SK-N-SH (cell line): ENCODE measurements around the gene GTF3C1. TPM values are rescaled to one million over a fixed set of nuclear protein-coding genes. Genes with fewer than 3 reads are reported as not detected.

Experiments used
- CTCF ChIA-PET: fragments of 300-600, 350-600 bp; formaldehyde crosslinking; extraction: SDS; loops from one replicate; lab custom pipeline; 2021; lab: Yijun Ruan, JAX
- POLR2A ChIA-PET: fragments of 350-600 bp; sonication (Branson Sonifier 250); formaldehyde crosslinking; extraction: SDS; loops from one replicate; lab custom pipeline; 2020; ENCODE audit warnings: antibody characterized with exemption, inconsistent platforms; lab: Yijun Ruan, JAX
- DNase-seq: peaks from one replicate; pipeline ENCODE4 v3.0.0; 2012
- H2AFZ ChIP-seq: fragments of 200-600 bp; sonication (generic); 2 replicates; pipeline ENCODE4 v1.8.1; 2016; ENCODE audit warnings: antibody characterized with exemption, mild to moderate bottlenecking, low read depth
- H3F3A ChIP-seq: fragments of 200-600 bp; sonication (generic); replicated peaks from 2 replicates; pipeline ENCODE3; 2016; ENCODE audit warnings: antibody characterized with exemption, mild to moderate bottlenecking; ENCODE audit not compliant: insufficient read depth
- H3K27ac ChIP-seq, 2 experiments: fragments of 200-500 bp in 1 of 2; fragments of 200-600 bp in 1 of 2; sonication (Bioruptor generic) in 1 of 2; sonication (generic), shearing (Covaris generic) in 1 of 2; 2 replicates each; pipeline versions ENCODE4 v1.5.1 to v1.6.1; 2014 to 2016; ENCODE audit warnings: low read depth in 2 of 2, inconsistent platforms in 1 of 2, low read length in 1 of 2, mild to moderate bottlenecking in 1 of 2, mixed read lengths in 1 of 2
- H3K27me3 ChIP-seq: fragments of 200-600 bp; sonication (generic), shearing (Covaris generic); 2 replicates; pipeline ENCODE4 v1.6.1; 2016; ENCODE audit warnings: mixed run types; ENCODE audit not compliant: insufficient read depth
- H3K36me3 ChIP-seq, 2 experiments: fragments of 200-500 bp in 1 of 2; fragments of 200-600 bp in 1 of 2; sonication (Bioruptor generic) in 1 of 2; sonication (generic) in 1 of 2; replicated peaks in 1 of 2; 2 replicates each; pipeline versions ENCODE3 to v1.5.1; 2014 to 2016; ENCODE audit warnings: low read length in 1 of 2, mild to moderate bottlenecking in 1 of 2; ENCODE audit not compliant: insufficient read depth in 2 of 2, control insufficient read depth in 1 of 2
- H3K4me1 ChIP-seq, 2 experiments: fragments of 200-500 bp in 1 of 2; fragments of 200-600 bp in 1 of 2; sonication (Bioruptor generic) in 1 of 2; sonication (generic), shearing (Covaris generic) in 1 of 2; 2 replicates each; pipeline versions ENCODE4 v1.5.1 to v1.6.1; 2014 to 2016; ENCODE audit warnings: low read depth in 1 of 2, low read length in 1 of 2, mixed run types in 1 of 2; ENCODE audit not compliant: insufficient read depth in 2 of 2, control insufficient read depth in 1 of 2
- H3K4me2 ChIP-seq: fragments of 200-600 bp; sonication (generic), shearing (Covaris generic); 2 replicates; pipeline ENCODE4 v1.6.1; 2017; ENCODE audit warnings: mixed run types
- H3K4me3 ChIP-seq, 2 experiments: fragments of 200-500 bp in 1 of 2; fragments of 200-600 bp in 1 of 2; sonication (Bioruptor generic) in 1 of 2; sonication (generic), shearing (Covaris generic) in 1 of 2; 2 replicates each; pipeline versions ENCODE4 v1.5.1 to v1.8.1; 2014 to 2016; ENCODE audit warnings: low read depth in 2 of 2, inconsistent platforms in 1 of 2, low read length in 1 of 2, mild to moderate bottlenecking in 1 of 2, mixed read lengths in 1 of 2, moderate library complexity in 1 of 2
- H3K79me2 ChIP-seq: fragments of 200-600 bp; sonication (generic); 2 replicates; pipeline ENCODE4 v1.8.1; 2017; ENCODE audit warnings: mild to moderate bottlenecking; ENCODE audit not compliant: insufficient read depth
- H3K9ac ChIP-seq: fragments of 200-600 bp; sonication (generic); 2 replicates; pipeline ENCODE4 v1.6.1; 2017; ENCODE audit warnings: mixed run types
- H3K9me2 ChIP-seq: fragments of 200-600 bp; sonication (generic); 2 replicates; pipeline ENCODE4 v1.6.1; 2017; ENCODE audit warnings: mixed run types
- H3K9me3 ChIP-seq: fragments of 200-600 bp; sonication (generic); 2 replicates; pipeline ENCODE4 v1.6.1; 2017; ENCODE audit warnings: mixed run types, mild to moderate bottlenecking, moderate library complexity
- H4K20me1 ChIP-seq: fragments of 200-600 bp; sonication (generic); 2 replicates; pipeline ENCODE4 v1.6.1; 2017; ENCODE audit warnings: mild to moderate bottlenecking, mixed run types; ENCODE audit not compliant: insufficient read depth
- ELF1 ChIP-seq: IDR thresholded peaks from 2 replicates; pipeline ENCODE4 v1.4.0; 2012
- EP300 ChIP-seq, 2 experiments: IDR thresholded peaks; 2 replicates each; pipeline versions ENCODE4 v1.4.0 to v1.6.1; 2012; ENCODE audit warnings: borderline replicate concordance in 1 of 2, low read depth in 1 of 2, low read length in 1 of 2
- FOXJ3 ChIP-seq: sonication (generic); formaldehyde crosslinking; IDR thresholded peaks from 2 replicates; pipeline ENCODE4 v1.5.1; 2020; ENCODE audit warnings: mild to moderate bottlenecking, missing genetic modification reagents
- MEF2A ChIP-seq: IDR thresholded peaks from 2 replicates; pipeline ENCODE4 v1.4.0; 2012; ENCODE audit warnings: low read depth, borderline replicate concordance
- NFIC ChIP-seq: IDR thresholded peaks from 2 replicates; pipeline ENCODE4 v1.4.0; 2012; ENCODE audit warnings: borderline replicate concordance
- NRF1 ChIP-seq: IDR thresholded peaks from 2 replicates; pipeline ENCODE4 v1.6.1; 2012; ENCODE audit warnings: low read depth, mild to moderate bottlenecking, low read length
- PBX3 ChIP-seq: IDR thresholded peaks from 2 replicates; pipeline ENCODE4; 2012
- SIN3A ChIP-seq: IDR thresholded peaks from 2 replicates; pipeline ENCODE4 v1.6.1; 2012; ENCODE audit warnings: low read depth, mild to moderate bottlenecking, low read length, moderate library complexity, borderline replicate concordance
- SMC3 ChIP-seq: IDR thresholded peaks from 2 replicates; pipeline ENCODE4 v1.6.1; 2012; ENCODE audit warnings: low read depth, low read length, improper control_type of control experiment
- TCF12 ChIP-seq: IDR thresholded peaks from 2 replicates; pipeline ENCODE4 v1.4.0; 2012
- USF1 ChIP-seq: IDR thresholded peaks from 2 replicates; pipeline ENCODE4 v1.4.0; 2012; ENCODE audit warnings: low read depth, borderline replicate concordance
- WGBS: methylation state at CpG from one replicate; pipeline ENCODE4 v1.1.6; 2017; ENCODE audit warnings: low lambda C conversion rate; 5-methylcytosine and 5-hydroxymethylcytosine counted together
- polyA plus RNA-seq, 3 experiments: library from polyadenylated mRNA; depleted of rRNA; stranded (reverse); fragments of >200 nt; gene quantifications; 2 replicates each; pipeline ENCODE4 v1.2.3, GENCODE V29; 2012

Gene GTF3C1
- polyA plus RNA-seq, 1 of the 3 experiments (the other 2 are of a cell fraction) = 47.2 TPM

- WGBS = 94% methylated on average over 4 of the region's 4 CpGs
- TF ChIP-seq FOXJ3 = no peak
- CTCF ChIA-PET = interaction anchor here (0.9 kb wide), 1 partner anchor 12 kb away, joined by 3 read pairs; no protein-coding TSS in a partner anchor
Measured at GRCh38 chr16:27528294-27528693, 21.4 kb downstream of the GTF3C1 start.

GRCh38 chr16:27526180-27526579 lies 23.5 kb downstream of the GTF3C1 start:
- CTCF ChIA-PET = interaction anchor here (1.6 kb wide), 1 partner anchor 23 kb away, joined by 4 read pairs; no protein-coding TSS in a partner anchor
- no peak overlapping the region for H3K4me2 ChIP-seq

More at GRCh38 chr16:27528294-27528693, 21.4 kb downstream of the GTF3C1 start:
- Histone ChIP-seq H3K27me3 (no peaks in the 10 kb centered on the region), H3K4me1 (no peaks in the 10 kb centered on the region), H3K79me2 (no peaks in the 10 kb centered on the region), H3K27ac (no peak overlapping the region), H2AFZ (no peak overlapping the region), H3K9me2 (no peaks in the 10 kb centered on the region), H3F3A (peaks cover 4% of the 10 kb centered on the region), H3K9ac (no peak overlapping the region), H4K20me1 (0 out of 2 replicates have a peak, but pooled peaks cover 4% of the 10 kb centered on the region), H3K4me3 (no peak overlapping the region), H3K9me3 (no peaks in the 10 kb centered on the region), H3K4me2 (no peak overlapping the region), H3K36me3 (peaks cover 49 to 81% of the 10 kb centered on the region in 2 experiments)
- DNase-seq = no peak
- POLR2A ChIA-PET = no interaction called here

GRCh38 chr16:27522173-27522707 lies 27.5 kb downstream of the GTF3C1 start:
- TF ChIP-seq ELF1 (no peak), EP300 (IDR thresholded peaks at IDR 0.05; ENCODE audit: borderline replicate concordance in 1 of 2, low read depth in 1 of 2, low read length in 1 of 2) (no peak), SMC3 (no peak), USF1 (no peak), SIN3A (no peak), NRF1 (no peak), FOXJ3 (no peak), TCF12 (no peak), MEF2A (no peak), NFIC (no peak)
- Histone ChIP-seq H3K9me3 (no peaks in the 10 kb centered on the region), H2AFZ (no peak overlapping the region), H4K20me1 (no peaks in the 10 kb centered on the region), H3K9ac (no peak overlapping the region), H3K9me2 (no peaks in the 10 kb centered on the region), H3K27me3 (no peaks in the 10 kb centered on the region), H3K27ac (no peak overlapping the region), H3K4me2 (no peak overlapping the region), H3F3A (no peaks in the 10 kb centered on the region), H3K4me1 (0 out of 4 replicates have a peak, but pooled peaks cover 0 to 5% of the 10 kb centered on the region in 2 experiments), H3K36me3 (peaks cover 38 to 64% of the 10 kb centered on the region in 2 experiments), H3K4me3 (no peak overlapping the region), H3K79me2 (no peaks in the 10 kb centered on the region)
- no peak for DNase-seq
- WGBS = 95% methylated on average over 6 of the region's 6 CpGs
- ChIA-PET POLR2A (no interaction called here), CTCF (no interaction called here)

More at GRCh38 chr16:27526180-27526579, 23.5 kb downstream of the GTF3C1 start:
- DNase-seq = peak; percentile 51
- 92% methylated on average over 6 of the region's 6 CpGs for WGBS
- POLR2A ChIA-PET = no interaction called here
- H3K27me3 ChIP-seq = no peaks in the 10 kb centered on the region
- no peaks in the 10 kb centered on the region for H3F3A ChIP-seq
- TF ChIP-seq MEF2A (no peak), PBX3 (no peak), NFIC (0 out of 2 replicates have a peak, but pooled peaks have one; percentile 8)
- no peaks in the 10 kb centered on the region for H3K9me3 ChIP-seq
- no peak overlapping the region; a peak in 1 of 4 replicates for H3K4me3 ChIP-seq
- H2AFZ ChIP-seq = no peak overlapping the region
- no peaks in the 10 kb centered on the region for H3K79me2 ChIP-seq
- H3K9ac ChIP-seq = no peak overlapping the region
- no peak overlapping the region for H3K27ac ChIP-seq
- H3K36me3 ChIP-seq = peaks cover 53 to 77% of the 10 kb centered on the region in 2 experiments
- H3K9me2 ChIP-seq = no peaks in the 10 kb centered on the region
- 0 out of 4 replicates have a peak, but pooled peaks cover 0 to 4% of the 10 kb centered on the region in 2 experiments for H3K4me1 ChIP-seq
- H4K20me1 ChIP-seq = 0 out of 2 replicates have a peak, but pooled peaks cover 4% of the 10 kb centered on the region
